Measurements from ENCODE around the gene WDFY4. TPM values are rescaled to one million over a fixed set of nuclear protein-coding genes. Genes with fewer than 3 reads are reported as not detected.

WDFY4 gene
- total RNA-seq, 2 experiments from 2014 or later, result 0.90 to 1.1 TPM

DNA sequence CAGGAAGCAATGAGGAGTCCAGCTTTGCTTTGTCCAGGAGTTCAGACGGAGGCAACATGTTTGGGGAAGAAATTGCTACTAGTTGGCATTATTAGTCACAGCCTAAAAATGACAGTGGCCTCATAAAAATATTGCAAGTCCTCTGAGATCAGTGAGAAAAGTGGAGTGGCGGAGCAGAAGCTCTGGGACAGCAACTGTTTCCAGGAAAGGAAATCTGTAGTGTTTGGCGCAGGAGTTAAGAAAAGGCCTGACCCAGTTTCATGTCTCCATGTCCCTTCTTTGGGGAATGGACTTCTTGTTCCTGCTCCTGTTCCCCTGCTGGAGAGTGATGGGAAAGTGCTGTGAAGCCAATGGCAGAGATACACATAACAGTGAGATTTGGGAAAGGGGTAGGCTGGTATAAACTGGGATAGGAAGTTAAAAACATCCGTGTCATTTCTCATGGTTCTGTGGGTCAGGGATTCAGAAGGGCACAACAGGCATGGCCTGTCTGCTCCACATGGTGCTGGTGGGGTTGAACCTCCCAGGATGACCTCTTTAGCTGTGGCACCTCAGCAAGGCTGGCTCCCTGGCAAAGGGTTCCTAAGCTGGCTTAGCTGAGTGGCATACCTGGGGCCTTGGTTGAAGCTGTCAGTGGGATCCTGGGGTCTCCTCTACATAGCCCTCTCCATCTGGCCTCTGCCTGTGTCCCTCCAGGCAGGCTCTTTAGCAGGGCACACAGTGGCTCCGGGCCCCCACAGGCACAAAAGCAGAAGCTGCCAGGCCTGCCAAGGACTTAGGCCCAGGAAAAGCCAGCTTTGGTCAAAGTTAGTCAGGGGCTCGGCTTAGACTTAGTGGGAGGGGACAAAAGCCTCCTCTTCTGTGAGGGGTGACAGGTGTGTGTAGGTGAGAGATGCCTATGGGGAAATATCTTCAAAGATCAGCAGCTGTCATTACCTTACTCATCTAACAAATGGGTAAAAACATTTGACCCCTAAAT is 77.7 kb downstream of the WDFY4 start:
- ChIA-PET POLR2A (no interaction called here), CTCF (interaction anchor here (1.5 kb wide), 1 partner anchor 106 kb away, joined by 4 read pairs; no protein-coding TSS in a partner anchor)
- Mint-ChIP-seq H3K9me3 (no peaks in the 10 kb centered on the region), H3K4me1 (ENCODE audit: low read depth) (no peaks in the 10 kb centered on the region), H3K4me3 (no peak overlapping the region), H3K27me3 (peaks cover 10% of the 10 kb centered on the region), H3K36me3 (ENCODE audit: low read depth) (no peaks in the 10 kb centered on the region), H3K27ac (no peak overlapping the region)
- TF ChIP-seq, protein P1, sequence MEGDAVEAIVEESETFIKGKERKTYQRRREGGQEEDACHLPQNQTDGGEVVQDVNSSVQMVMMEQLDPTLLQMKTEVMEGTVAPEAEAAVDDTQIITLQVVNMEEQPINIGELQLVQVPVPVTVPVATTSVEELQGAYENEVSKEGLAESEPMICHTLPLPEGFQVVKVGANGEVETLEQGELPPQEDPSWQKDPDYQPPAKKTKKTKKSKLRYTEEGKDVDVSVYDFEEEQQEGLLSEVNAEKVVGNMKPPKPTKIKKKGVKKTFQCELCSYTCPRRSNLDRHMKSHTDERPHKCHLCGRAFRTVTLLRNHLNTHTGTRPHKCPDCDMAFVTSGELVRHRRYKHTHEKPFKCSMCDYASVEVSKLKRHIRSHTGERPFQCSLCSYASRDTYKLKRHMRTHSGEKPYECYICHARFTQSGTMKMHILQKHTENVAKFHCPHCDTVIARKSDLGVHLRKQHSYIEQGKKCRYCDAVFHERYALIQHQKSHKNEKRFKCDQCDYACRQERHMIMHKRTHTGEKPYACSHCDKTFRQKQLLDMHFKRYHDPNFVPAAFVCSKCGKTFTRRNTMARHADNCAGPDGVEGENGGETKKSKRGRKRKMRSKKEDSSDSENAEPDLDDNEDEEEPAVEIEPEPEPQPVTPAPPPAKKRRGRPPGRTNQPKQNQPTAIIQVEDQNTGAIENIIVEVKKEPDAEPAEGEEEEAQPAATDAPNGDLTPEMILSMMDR (IDR thresholded peaks at IDR 0.05), result no peak
- ATAC-seq (no peak), DNase-seq (no peak)
- intact Hi-C loops (cut with micrococcal nuclease), result no loop called here

DNA sequence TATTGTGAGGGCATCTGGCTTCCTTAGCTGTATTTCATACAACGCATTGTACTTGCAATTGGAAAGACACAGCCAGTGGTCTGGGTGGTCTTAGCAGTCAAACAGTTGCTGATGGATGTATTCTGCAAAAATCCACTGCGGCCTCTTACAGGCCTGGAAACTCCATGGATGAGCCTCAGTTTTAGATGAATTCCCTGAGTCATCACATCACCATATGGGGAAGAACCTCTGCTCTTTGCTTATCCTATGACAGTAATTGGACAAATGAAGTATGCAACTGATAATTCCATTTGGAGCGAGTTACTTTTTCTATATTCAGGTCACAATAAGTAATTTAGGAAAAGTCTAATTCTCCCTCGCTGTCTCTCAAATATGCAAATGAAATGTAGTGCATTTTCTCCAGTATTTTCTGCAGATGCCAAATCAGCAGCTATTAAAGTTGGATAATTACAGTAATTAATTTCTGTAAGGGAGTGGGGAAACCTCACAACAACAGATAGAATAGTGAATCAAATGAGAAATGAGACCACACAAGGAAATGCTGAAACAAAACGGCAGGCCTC is 78.8 kb downstream of the WDFY4 start:
- ChIA-PET POLR2A (no interaction called here), CTCF (interaction anchor here (1.3 kb wide), 1 partner anchor 105 kb away, joined by 4 read pairs; no protein-coding TSS in a partner anchor)
- Mint-ChIP-seq H3K36me3 (ENCODE audit: low read depth) (no peaks in the 10 kb centered on the region), H3K4me3 (no peak overlapping the region), H3K9me3 (no peaks in the 10 kb centered on the region), H3K4me1 (ENCODE audit: low read depth) (no peaks in the 10 kb centered on the region), H3K27me3 (peaks cover 10% of the 10 kb centered on the region), H3K27ac (no peak overlapping the region)
- DNase-seq (no peak), ATAC-seq (no peak)
- intact Hi-C loops (cut with micrococcal nuclease), result no loop called here
- TF ChIP-seq, protein P1 (IDR thresholded peaks at IDR 0.05), result no peak

DNA sequence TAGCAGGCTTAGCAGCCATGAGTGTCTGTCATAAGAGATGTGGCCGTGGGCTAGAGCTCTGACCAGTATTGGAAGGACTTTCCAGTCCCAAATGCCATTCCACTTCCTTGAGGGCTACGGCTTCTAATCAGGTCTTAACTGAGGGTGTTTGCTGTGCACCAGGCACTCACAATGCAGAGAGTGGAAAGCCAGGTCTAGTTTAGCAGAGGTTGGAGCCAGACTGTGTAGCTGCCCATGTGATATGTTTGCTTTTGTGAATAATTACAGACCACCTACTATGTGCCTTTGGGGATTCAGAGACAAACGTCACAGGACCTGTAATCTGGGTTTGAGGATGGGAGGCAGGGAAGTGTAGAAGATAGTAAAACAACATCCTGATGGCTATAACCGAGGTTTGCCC is 79.8 kb downstream of the WDFY4 start:
- POLR2A ChIA-PET, result no interaction called here
- H3K27ac Mint-ChIP-seq, result no peak overlapping the region
- H3K9me3 Mint-ChIP-seq, result no peaks in the 10 kb centered on the region
- DNase-seq, result no peak
- CTCF ChIA-PET, result interaction anchor here (1.3 to 1.4 kb wide), 2 partner anchors 106 to 108 kb away, joined by 3 to 4 read pairs; no protein-coding TSS in a partner anchor
- no peaks in the 10 kb centered on the region for H3K4me1 Mint-ChIP-seq (ENCODE audit: low read depth)
- H3K4me3 Mint-ChIP-seq, result no peak overlapping the region
- H3K27me3 Mint-ChIP-seq, result peaks cover 10% of the 10 kb centered on the region
- ATAC-seq, result no peak
- TF ChIP-seq, protein P1 (IDR thresholded peaks at IDR 0.05), result no peak
- intact Hi-C loops (cut with micrococcal nuclease), result no loop called here
- H3K36me3 Mint-ChIP-seq (ENCODE audit: low read depth), result no peaks in the 10 kb centered on the region

DNA sequence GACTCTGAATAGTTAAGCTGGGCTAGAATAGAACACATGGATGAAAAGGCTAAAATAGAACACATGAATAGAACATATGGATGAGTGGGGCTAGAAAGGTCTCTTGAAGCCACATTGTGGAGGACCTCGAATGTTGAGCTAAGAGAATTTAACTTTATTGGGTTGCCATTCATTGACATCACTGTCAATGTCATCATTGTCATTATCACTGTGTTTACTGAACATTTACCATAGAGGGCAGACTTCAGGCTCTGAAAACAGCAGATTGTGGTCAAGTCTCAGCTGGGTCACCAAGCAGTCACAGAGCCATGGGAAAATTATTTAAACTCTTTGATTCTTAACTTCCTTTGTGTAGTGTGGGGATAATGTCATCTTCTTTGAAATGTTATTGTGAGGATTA is 80.4 kb downstream of the WDFY4 start:
- no peak overlapping the region for H3K4me3 Mint-ChIP-seq
- CTCF ChIA-PET, result interaction anchor here (1.3 to 1.4 kb wide), 2 partner anchors 107 to 108 kb away, joined by 3 to 4 read pairs; no protein-coding TSS in a partner anchor
- POLR2A ChIA-PET, result no interaction called here
- H3K36me3 Mint-ChIP-seq (ENCODE audit: low read depth), result no peaks in the 10 kb centered on the region
- TF ChIP-seq, protein P1 (IDR thresholded peaks at IDR 0.05), result no peak
- no peak for ATAC-seq
- peaks cover 7% of the 10 kb centered on the region for H3K27me3 Mint-ChIP-seq
- intact Hi-C loops (cut with micrococcal nuclease), result no loop called here
- H3K9me3 Mint-ChIP-seq, result no peaks in the 10 kb centered on the region
- no peak overlapping the region for H3K27ac Mint-ChIP-seq
- no peak for DNase-seq
- no peaks in the 10 kb centered on the region for H3K4me1 Mint-ChIP-seq (ENCODE audit: low read depth)

DNA sequence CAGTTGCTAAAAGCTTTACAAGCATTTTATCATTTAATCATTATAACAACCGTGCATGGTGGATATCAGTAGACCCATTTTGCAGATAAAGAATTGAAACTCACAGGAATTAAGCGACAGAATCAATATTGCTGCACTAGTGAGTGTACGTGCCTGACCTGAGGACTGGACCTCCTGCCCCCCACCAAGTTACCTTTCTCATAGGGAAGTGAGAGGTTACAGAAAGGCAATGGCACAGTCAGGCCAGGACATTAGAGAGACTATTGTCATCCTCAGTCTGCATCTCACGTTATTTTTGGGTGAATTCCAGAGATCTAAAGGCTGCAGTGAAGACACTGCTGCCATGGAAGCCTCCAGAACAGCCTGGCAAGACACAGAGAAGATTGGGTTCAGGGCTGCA is 80.9 kb downstream of the WDFY4 start:
- no peak overlapping the region for H3K4me3 Mint-ChIP-seq
- no peaks in the 10 kb centered on the region for H3K36me3 Mint-ChIP-seq (ENCODE audit: low read depth)
- DNase-seq (no peak), ATAC-seq (no peak)
- H3K27me3 Mint-ChIP-seq, result peaks cover 5% of the 10 kb centered on the region
- H3K4me1 Mint-ChIP-seq (ENCODE audit: low read depth), result no peaks in the 10 kb centered on the region
- POLR2A ChIA-PET, result no interaction called here
- TF ChIP-seq, protein P1 (IDR thresholded peaks at IDR 0.05), result no peak
- H3K27ac Mint-ChIP-seq, result no peak overlapping the region
- intact Hi-C loops (cut with micrococcal nuclease), result no loop called here
- CTCF ChIA-PET, result interaction anchor here (1.4 kb wide), 1 partner anchor 109 kb away, joined by 3 read pairs; no protein-coding TSS in a partner anchor
- no peaks in the 10 kb centered on the region for H3K9me3 Mint-ChIP-seq

Data from activated CD8-positive, alpha-beta T cell treated with anti-CD3 and anti-CD28 coated beads for 36 hours (primary cell).